HS-5 (cell line): ENCODE measurements around the gene GRAMD1B.

ENCODE experiments used
- DNase-seq: peaks from one replicate; pipeline ENCODE4 v3.0.0-alpha.2; 2012; ENCODE audit warnings: low read depth

Gene GRAMD1B

GRCh38 chr11:123429913-123430720 lies at the start of gene GRAMD1B:
GRAMD1B (plus strand) TSS chr11:123430269; CDS start chr11:123430793, 524 bp downstream.
- DNase-seq = no peak

GRCh38 chr11:123381149-123381548 lies 48.9 kb upstream of the GRAMD1B start:
- DNase-seq = no peak

GRCh38 chr11:123381817-123382554 lies 48.1 kb upstream of the GRAMD1B start:
- DNase-seq = no peak

GRCh38 chr11:123382555-123383074 lies 47.5 kb upstream of the GRAMD1B start:
- DNase-seq = no peak

- DNase-seq = no peak
Measured at GRCh38 chr11:123384116-123384515, 46.0 kb upstream of the GRAMD1B start.

GRCh38 chr11:123386796-123387510 lies 43.1 kb upstream of the GRAMD1B start:
- no peak for DNase-seq

GRCh38 chr11:123388640-123389039 lies 41.4 kb upstream of the GRAMD1B start:
- no peak for DNase-seq

GRCh38 chr11:123390146-123390545 lies 39.9 kb upstream of the GRAMD1B start:
- DNase-seq = no peak

- DNase-seq = no peak
Measured at GRCh38 chr11:123391646-123392348, 38.3 kb upstream of the GRAMD1B start.

GRCh38 chr11:123392431-123392830 lies 37.6 kb upstream of the GRAMD1B start:
- DNase-seq = no peak

GRCh38 chr11:123392844-123393243 lies 37.2 kb upstream of the GRAMD1B start:
- no peak for DNase-seq

GRCh38 chr11:123393312-123393927 lies 36.6 kb upstream of the GRAMD1B start:
- DNase-seq = no peak

GRCh38 chr11:123404676-123405075 lies 25.4 kb upstream of the GRAMD1B start:
- DNase-seq = no peak

- DNase-seq = no peak
Measured at GRCh38 chr11:123405123-123405592, 24.9 kb upstream of the GRAMD1B start.

- DNase-seq = no peak
Measured at GRCh38 chr11:123406441-123407129, 23.5 kb upstream of the GRAMD1B start.

- peak; percentile 19 for DNase-seq
Measured at GRCh38 chr11:123407130-123407995, 22.7 kb upstream of the GRAMD1B start.

GRCh38 chr11:123407996-123408597 lies 22.0 kb upstream of the GRAMD1B start:
- DNase-seq = no peak

- DNase-seq = no peak
Measured at GRCh38 chr11:123408619-123409455, 21.2 kb upstream of the GRAMD1B start.
